Stimulated activated CD8-positive, alpha-beta memory T cell treated with anti-CD3 and anti-CD28 coated beads, Interleukin-15, amount 100 ng/mL, for 1 hour (primary cell): ENCODE measurements around the gene ITGAL.
"Not testable (repeated sequence)": the region's sequence is repeated elsewhere in the genome, so short reads cannot be mapped to it uniquely, and the experiment has no call there.

ENCODE experiments used
- DNase-seq: peaks from one replicate; pipeline ENCODE4 v3.0.0-alpha.2; 2020; ENCODE audit warnings: low read depth

The ITGAL gene

DNA sequence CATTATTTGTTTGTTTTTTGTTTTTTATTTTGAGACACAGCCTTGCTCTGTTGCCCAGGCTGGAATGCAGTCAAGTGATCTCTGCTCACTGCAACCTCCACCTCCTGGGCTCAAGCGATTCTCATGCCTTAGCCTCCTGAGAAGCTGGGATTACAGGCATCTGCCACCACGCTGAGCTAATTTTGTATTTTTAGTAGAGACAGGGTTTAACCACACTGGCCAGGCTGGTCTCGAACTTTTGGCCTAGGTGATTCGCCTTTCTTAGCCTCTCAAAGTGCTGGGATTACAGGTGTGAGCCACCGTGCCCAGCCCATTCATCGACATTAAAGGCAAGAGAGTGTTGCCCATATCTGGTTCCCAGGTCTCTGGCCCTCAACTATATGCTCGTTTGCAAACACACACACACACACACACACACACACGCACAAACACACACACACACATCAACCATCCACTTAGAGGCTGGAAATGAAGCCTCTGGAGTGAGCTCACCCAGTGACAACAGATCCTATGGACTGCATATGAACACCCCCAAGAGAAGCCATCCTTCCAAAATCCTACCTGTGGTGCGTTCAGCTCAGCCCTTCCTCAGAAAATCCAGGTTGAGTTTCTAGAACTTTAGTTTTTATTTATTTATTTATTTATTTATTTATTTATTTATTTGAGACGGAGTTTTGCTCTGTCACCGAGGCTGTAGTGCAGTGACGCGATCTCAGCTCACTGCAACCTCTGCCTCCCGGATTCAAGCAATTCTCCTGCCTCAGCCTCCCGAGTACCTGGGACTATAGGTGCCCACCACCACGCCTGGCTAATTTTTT lies 14.6 kb upstream of the ITGAL start:
- DNase-seq = no peak

GRCh38 chr16:30458561-30459394 lies 13.8 kb upstream of the ITGAL start:
- peak; percentile 41 for DNase-seq

GRCh38 chr16:30459456-30459855 lies 13.1 kb upstream of the ITGAL start:
- no peak for DNase-seq

- not testable (repeated sequence) for DNase-seq
Observed at GRCh38 chr16:30461426-30461825, 11.1 kb upstream of the ITGAL start.

GRCh38 chr16:30464078-30464477 lies 8.5 kb upstream of the ITGAL start:
- no peak for DNase-seq

DNA sequence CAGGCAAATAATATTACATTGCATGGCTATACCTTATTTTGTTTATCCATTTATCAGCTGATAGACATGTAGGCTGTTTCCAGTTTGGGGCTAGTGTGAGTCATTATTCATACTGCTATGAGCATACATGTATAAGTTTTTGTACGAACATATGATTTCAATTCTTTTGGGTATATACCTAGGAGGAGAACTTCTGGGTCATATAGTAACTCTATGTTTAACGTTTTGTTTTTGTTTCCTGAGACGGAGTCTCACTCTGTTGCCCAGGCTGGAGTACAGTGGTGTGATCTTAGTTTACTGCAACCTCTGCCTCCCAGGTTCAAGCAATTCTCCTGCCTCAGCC lies 2.4 kb upstream of the ITGAL start:
- no peak for DNase-seq

- DNase-seq = no peak
Observed at GRCh38 chr16:30470632-30470995, 1.9 kb upstream of the ITGAL start.

DNA sequence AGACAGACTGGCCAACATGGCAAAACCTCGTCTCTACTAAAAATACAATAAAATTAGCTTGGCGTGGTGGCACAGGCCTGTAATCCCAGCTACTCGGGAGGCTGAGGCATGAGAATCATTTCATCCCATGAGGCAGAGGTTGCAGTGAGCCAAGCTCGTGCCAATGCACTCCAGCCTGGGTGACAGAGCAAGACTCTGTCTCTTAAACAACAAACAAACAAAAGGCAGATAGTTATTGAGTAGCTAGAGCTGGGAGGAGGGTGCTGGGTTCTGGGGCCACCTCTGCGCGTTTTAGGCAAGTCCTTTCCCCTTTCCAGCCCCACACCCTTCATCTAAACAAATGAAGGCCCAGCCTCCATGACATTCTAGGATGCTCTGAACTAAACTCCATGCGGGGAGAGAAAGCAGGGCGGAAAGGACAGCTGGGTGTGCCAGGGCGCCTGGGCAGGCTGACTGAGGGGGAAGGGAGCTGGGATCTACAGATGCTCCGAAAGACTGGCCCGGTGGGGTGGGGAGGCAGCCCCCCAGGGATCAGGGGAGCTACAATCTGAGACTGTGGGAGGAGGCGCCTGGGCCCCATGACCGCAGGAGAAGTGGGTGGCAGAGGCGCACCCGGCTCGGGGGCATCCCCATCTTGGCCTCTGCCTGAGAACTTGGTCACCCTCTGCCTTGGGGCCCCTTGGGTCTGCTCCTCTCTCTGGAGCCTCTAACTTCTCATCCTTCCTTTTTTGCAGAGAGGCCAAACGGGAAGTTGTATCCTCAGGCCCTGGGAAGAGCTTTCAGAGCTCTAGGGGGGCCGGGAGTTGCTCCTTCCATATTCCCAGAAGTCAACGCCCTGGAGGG lies 910 bp downstream of the ITGAL start:
- DNase-seq = no peak

DNA sequence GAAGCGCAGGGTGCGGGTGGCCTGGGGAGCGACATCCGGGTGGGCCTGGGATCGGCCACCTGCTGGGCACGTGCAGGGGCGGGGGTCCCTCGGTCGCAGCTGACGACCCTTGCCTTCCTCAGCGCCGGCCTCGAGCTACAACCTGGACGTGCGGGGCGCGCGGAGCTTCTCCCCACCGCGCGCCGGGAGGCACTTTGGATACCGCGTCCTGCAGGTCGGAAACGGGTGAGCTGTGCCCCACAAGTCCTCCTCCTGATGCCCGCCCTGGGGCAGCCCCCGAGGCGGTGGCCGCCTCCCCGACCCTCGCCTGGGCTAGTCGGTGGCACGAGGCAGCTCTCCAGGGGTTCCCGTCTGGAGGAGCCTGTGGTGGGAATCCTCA lies 1.5 kb downstream of the ITGAL start:
- DNase-seq = no peak

GRCh38 chr16:30474684-30475083 lies 2.1 kb downstream of the ITGAL start:
- no peak for DNase-seq

GRCh38 chr16:30476991-30477390 lies 4.4 kb downstream of the ITGAL start:
- DNase-seq = no peak

GRCh38 chr16:30477773-30478172 lies 5.2 kb downstream of the ITGAL start:
- DNase-seq = not testable (repeated sequence)

DNA sequence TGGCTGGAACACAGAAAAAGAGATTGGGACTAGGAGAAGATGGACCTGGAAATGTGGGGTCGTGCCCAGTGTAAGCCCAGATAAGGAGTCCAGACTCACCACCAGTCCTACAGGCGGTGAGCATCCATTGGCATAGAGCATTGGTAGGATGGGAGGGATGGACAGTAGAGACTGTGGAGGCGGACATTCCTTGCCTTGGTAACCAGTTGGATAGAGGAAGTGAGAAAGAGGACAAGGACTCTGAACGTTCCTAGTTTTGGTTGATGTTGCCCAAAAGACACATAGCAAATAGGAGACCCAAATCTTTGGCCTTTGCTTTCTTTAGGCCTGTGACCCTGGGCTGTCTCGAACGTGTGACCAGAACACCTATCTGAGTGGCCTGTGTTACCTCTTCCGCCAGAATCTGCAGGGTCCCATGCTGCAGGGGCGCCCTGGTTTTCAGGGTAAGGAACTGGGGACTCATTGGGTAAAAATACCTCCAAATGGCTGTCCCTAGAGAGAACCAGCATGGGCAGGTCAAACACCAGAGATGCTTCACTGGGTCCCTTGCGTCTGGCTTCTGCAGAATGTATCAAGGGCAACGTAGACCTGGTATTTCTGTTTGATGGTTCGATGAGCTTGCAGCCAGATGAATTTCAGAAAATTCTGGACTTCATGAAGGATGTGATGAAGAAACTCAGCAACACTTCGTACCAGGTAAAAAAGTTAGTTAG lies 6.4 kb downstream of the ITGAL start:
- DNase-seq = no peak

DNA sequence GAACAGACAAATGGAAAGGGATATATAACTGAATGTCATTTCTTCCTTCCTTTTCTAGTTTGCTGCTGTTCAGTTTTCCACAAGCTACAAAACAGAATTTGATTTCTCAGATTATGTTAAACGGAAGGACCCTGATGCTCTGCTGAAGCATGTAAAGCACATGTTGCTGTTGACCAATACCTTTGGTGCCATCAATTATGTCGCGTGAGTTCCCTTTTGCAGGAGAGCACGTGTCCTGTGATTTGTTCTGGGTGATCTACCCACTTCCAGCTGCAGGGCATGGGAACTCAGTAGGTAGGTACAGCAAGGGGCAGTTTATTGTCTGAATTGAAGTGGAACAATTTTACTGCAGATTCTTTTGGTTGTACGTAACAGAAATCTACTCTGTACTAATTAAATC lies 8.8 kb downstream of the ITGAL start:
- DNase-seq = no peak

DNA sequence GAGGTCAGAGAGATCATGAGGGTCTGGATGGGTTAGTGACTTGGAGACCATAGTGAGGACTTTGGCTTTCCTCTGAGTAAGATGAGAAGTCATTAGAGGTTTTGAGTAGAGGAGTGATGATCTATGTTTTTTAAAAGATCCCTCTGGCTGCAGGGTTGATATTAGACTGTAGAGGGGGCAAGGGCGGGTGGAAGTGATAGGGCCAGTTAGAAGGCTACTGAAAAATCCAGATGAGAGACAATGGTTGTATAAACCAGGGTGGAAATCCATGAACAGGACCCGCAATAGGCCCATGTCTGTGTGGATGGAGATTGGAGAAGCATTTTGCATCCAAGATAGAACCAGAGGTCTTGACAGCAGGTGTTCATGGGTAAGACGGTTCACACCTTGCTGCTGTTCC lies 9.8 kb downstream of the ITGAL start:
- DNase-seq = no peak

DNA sequence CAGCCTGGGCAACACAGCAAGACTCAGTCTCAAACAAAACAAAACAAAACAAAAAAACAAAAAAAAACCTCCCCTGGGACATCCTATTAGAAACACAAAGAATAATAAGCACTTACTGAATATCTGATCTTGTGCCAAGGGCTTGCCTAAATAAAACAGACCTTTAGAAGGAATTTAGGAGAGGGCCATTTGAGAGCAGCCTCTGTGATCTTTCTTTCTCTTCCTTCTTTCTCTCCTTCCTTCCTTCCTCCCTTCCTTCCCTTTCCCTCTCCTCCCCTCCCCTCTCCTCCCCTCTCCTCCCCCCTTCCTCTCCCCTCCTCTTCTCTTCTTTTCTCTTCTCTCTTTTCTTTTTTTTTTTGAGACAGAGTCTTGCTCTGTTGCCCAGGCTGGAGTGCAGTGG lies 12.3 kb downstream of the ITGAL start:
- no peak for DNase-seq

DNA sequence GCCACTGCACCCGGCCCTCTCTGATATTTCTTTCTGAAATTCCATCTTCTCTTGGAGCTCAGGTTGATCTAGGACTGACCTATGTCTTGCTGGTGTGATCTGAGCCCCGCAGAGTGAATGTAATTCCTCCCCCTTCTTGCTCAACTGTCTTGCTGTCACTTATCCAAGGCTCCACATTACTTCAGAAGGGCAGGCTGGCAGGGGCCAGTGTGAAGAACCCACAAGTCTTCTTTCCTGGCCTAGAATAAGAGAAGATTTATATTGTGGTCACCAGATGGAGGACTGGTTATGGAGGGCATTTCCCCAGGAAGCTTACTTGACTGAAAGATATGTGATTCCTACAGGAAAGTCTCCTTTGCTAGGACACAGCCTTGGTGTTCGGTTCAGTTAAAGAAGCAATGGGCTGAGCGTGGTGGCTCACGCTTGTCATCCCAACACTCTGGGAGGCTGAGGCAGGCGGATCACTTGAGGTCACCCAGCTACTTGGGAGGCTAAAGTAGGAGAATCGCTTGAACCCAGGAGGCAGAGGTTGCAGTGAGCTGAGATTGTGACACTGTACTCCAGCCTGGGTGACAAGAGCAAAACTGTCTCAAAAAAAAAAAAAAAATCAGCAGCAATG lies 13.4 kb downstream of the ITGAL start:
- no peak for DNase-seq

GRCh38 chr16:30488764-30489605 lies 16.4 kb downstream of the ITGAL start:
- no peak for DNase-seq

- DNase-seq = no peak
Observed at GRCh38 chr16:30490210-30490609, 17.7 kb downstream of the ITGAL start.

GRCh38 chr16:30491229-30491628 lies 18.7 kb downstream of the ITGAL start:
- DNase-seq = no peak
